Measurements from ENCODE around the gene MAST3. TPM values are rescaled to one million over a fixed set of nuclear protein-coding genes. Genes with fewer than 3 reads are reported as not detected.

MAST3 gene
- total and polyA plus RNA-seq, 2 of the 13 experiments (the other 11 are each of a cell fraction or from before 2014, with no cell fraction given): 4.1 to 4.6 TPM

DNA sequence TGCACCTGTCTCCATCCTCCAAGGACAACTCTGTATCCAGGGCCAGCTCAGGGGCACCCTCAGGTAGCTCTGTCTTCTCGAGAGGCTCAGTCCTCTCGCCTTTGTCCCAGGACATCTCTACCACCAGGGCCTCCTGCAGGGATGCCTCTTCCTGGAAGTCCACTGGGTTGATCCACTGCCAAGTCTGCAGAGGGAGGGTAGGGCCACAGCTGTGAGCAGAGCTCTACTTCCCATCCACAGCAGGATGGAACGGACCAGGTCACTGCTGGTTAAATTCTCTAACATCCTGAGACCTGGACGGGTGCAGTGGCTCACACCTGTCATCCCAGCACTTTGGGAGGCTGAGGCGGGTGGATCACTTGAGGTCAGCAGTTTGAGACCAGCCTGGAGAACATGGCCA, 37.7 kb upstream of the MAST3 start:
- no peaks in the 10 kb centered on the region for H3K36me3 ChIP-seq (replicated peaks in 1 of 2; ENCODE audit: control insufficient read depth in 1 of 2, insufficient read depth in 2 of 2, low read length in 2 of 2)
- no peak for ATAC-seq
- no TSS peak for BruUV-seq (replicated peaks)
- CTCF ChIA-PET (ENCODE audit: low intra/inter-chr PET ratio, low total read pairs): interaction anchor here (1.4 kb wide), 1 partner anchor 122 kb away, joined by 5 read pairs; no protein-coding TSS in a partner anchor
- no peak overlapping the region for H3K9ac ChIP-seq (ENCODE audit: insufficient read depth, low read depth, low read length)
- no peaks in the 10 kb centered on the region for H4K20me1 ChIP-seq (ENCODE audit: insufficient read depth, low read length)
- peaks cover 0 to 2% of the 10 kb centered on the region in 2 experiments; a peak in 2 of 5 replicates for H3K27me3 ChIP-seq (ENCODE audit: control insufficient read depth in 1 of 2, insufficient read depth in 2 of 2, low read length in 2 of 2)
- no peak overlapping the region for H3K4me2 ChIP-seq (ENCODE audit: low read depth, low read length)
- H3K79me2 ChIP-seq (ENCODE audit: insufficient read depth, low read length): no peaks in the 10 kb centered on the region
- TF ChIP-seq ZFP36 (IDR thresholded peaks at IDR 0.05; ENCODE audit: borderline replicate concordance, low read depth, low read length, partially characterized antibody) (peak; percentile 61), NFYC (CRISPR knock-in tag; IDR thresholded peaks at IDR 0.05) (no peak), PRDM10 (CRISPR knock-in tag; IDR thresholded peaks at IDR 0.05; ENCODE audit: low read depth) (0 out of 2 replicates have a peak, but pooled peaks have one; percentile 40), HNF1A (IDR thresholded peaks at IDR 0.05; ENCODE audit: low read depth) (no peak), HNF1A (CRISPR knock-in tag; IDR thresholded peaks at IDR 0.05; ENCODE audit: borderline replicate concordance) (no peak)
- H3K4me1 ChIP-seq (ENCODE audit: insufficient read depth, low read length): peaks cover 16% of the 10 kb centered on the region
- POLR2A ChIA-PET: no interaction called here
- no peaks in the 10 kb centered on the region for H3K9me3 ChIP-seq (ENCODE audit: low read length)
- no peak for DNase-seq (ENCODE audit: low spot score)
- H3K27ac ChIP-seq (ENCODE audit: extremely low read length, insufficient read depth, low read length): no peak overlapping the region
- intact Hi-C loops (cut with micrococcal nuclease; ENCODE audit: unreplicated experiment) (no loop called here), in situ Hi-C loops (cut with HindIII; ENCODE audit: extremely low pct_ligation_motif_present, low pct_unique_long_range_greater_than_20kb) (loop anchor here (5.0 to 25.0 kb wide), 2 partner anchors 53 to 123 kb away; partner anchors contain the start of genes ARRDC2 and CCDC124)
- no peak for FAIRE-seq
- H2AFZ ChIP-seq (ENCODE audit: low read length): no peak overlapping the region
- H3K4me3 ChIP-seq (replicated peaks in 1 of 3; ENCODE audit: insufficient read depth in 1 of 3, low read depth in 2 of 3, low read length in 3 of 3): no peak overlapping the region
- 17% methylated on average over 2 of the region's 5 CpGs for WGBS (ENCODE audit: low lambda C conversion rate)

Measured in HepG2 (cell line).